ENCODE data around the gene PCDHA12. TPM values are rescaled to one million over a fixed set of nuclear protein-coding genes. Genes with fewer than 3 reads are reported as not detected.
"Not testable (repeated sequence)": the region's sequence is repeated elsewhere in the genome, so short reads cannot be mapped to it uniquely, and the experiment has no call there.

PCDHA12 gene
- total RNA-seq, 1 donor from 2014 or later = 7.8 TPM

- no peak for DNase-seq (ENCODE audit: low read depth)
These were observed 17.2 kb upstream of the PCDHA12 start for GRCh38 chr5:140857987-140858240.

- no peak for DNase-seq (ENCODE audit: low read depth)
These were observed 12.4 kb upstream of the PCDHA12 start for GRCh38 chr5:140862441-140863295.

GRCh38 chr5:140868721-140869554, 6.2 kb upstream of the PCDHA12 start, which contains the start of gene PCDHA11:
Gene PCDHA11 (plus strand): TSS chr5:140868957. CDS start chr5:140869104, 147 bp downstream.
- DNase-seq (ENCODE audit: low read depth) = no peak

GRCh38 chr5:140869555-140869886, 5.6 kb upstream of the PCDHA12 start:
- no peak for DNase-seq (ENCODE audit: low read depth)

- no peak for DNase-seq (ENCODE audit: low read depth)
These were observed 4.6 kb upstream of the PCDHA12 start for GRCh38 chr5:140870221-140871201.

GRCh38 chr5:140876541-140877261, 1.6 kb downstream of the PCDHA12 start:
- not testable (repeated sequence) for DNase-seq (ENCODE audit: low read depth)

GRCh38 chr5:140877262-140877581, 2.1 kb downstream of the PCDHA12 start:
- no peak for DNase-seq (ENCODE audit: low read depth)

- DNase-seq (ENCODE audit: low read depth) = no peak
These were observed 6.9 kb downstream of the PCDHA12 start, which contains the start of gene PCDHA13 for GRCh38 chr5:140881889-140882590. Gene PCDHA13 (plus strand): TSS chr5:140882124. CDS start chr5:140882269, 145 bp downstream.

- no peak for DNase-seq (ENCODE audit: low read depth)
These were observed 7.4 kb downstream of the PCDHA12 start for GRCh38 chr5:140882591-140882899.

- DNase-seq (ENCODE audit: low read depth) = no peak
These were observed 8.3 kb downstream of the PCDHA12 start for GRCh38 chr5:140883373-140883772.

GRCh38 chr5:140883927-140884697, 9.0 kb downstream of the PCDHA12 start:
- no peak for DNase-seq (ENCODE audit: low read depth)

- no peak for DNase-seq (ENCODE audit: low read depth)
These were observed 41.2 kb downstream of the PCDHA12 start for GRCh38 chr5:140916325-140916724.

- no peak for DNase-seq (ENCODE audit: low read depth)
These were observed 48.5 kb downstream of the PCDHA12 start for GRCh38 chr5:140923601-140924000.

GRCh38 chr5:140925806-140926442, 50.8 kb downstream of the PCDHA12 start, which contains the start of gene PCDHAC1:
Gene PCDHAC1 (plus strand): TSS chr5:140926299. CDS start chr5:140926893, 594 bp downstream.
- no peak for DNase-seq (ENCODE audit: low read depth)

- peak; percentile 13 for DNase-seq (ENCODE audit: low read depth)
These were observed 51.5 kb downstream of the PCDHA12 start for GRCh38 chr5:140926443-140927227.

GRCh38 chr5:140927228-140927573, 52.1 kb downstream of the PCDHA12 start:
- no peak for DNase-seq (ENCODE audit: low read depth)

All from renal cortical epithelial cell (primary cell).